SJSA1 (cell line): ENCODE results near the gene TSSK3. TPM values are rescaled to one million over a fixed set of nuclear protein-coding genes. Genes with fewer than 3 reads are reported as not detected.

Experiments
- DNase-seq, 2 experiments: peaks; one replicate each; pipeline ENCODE4 v3.0.0-alpha.2; 2015 to 2020; ENCODE audit warnings: low spot score in 2 of 2, low read depth in 1 of 2
- H3K27ac ChIP-seq: fragments of 250-450 bp; sonication (Bioruptor Pico); 2 replicates; pipeline ENCODE4 v1.5.1; 2020; ENCODE audit warnings: mild to moderate bottlenecking, moderate library complexity
- H3K27me3 ChIP-seq: fragments of 250-450 bp; sonication (Bioruptor Pico); replicated peaks from 2 replicates; pipeline ENCODE4 v1.5.1; 2020; ENCODE audit warnings: mild to moderate bottlenecking, moderate library complexity
- H3K36me3 ChIP-seq: fragments of 250-450 bp; sonication (Bioruptor Pico); 2 replicates; pipeline ENCODE4 v1.5.1; 2020; ENCODE audit warnings: mild to moderate bottlenecking
- H3K4me1 ChIP-seq: fragments of 250-450 bp; sonication (Bioruptor Pico); replicated peaks from 2 replicates; pipeline ENCODE4 v1.6.1; 2021; ENCODE audit warnings: mild to moderate bottlenecking
- H3K4me3 ChIP-seq: fragments of 250-450 bp; sonication (Bioruptor Pico); 2 replicates; pipeline ENCODE4 v1.5.1; 2020; ENCODE audit warnings: mild to moderate bottlenecking
- H3K9me3 ChIP-seq: fragments of 250-450 bp; sonication (Bioruptor Pico); replicated peaks from 2 replicates; pipeline ENCODE4 v1.5.1; 2020; ENCODE audit warnings: mild to moderate bottlenecking
- total RNA-seq: library from RNA; depleted of rRNA; stranded (reverse); fragments of >200 nt; shearing (Covaris generic); gene quantifications from 2 replicates; pipeline ENCODE4 v1.2.3, GENCODE V29; 2014

TSSK3 gene
- total RNA-seq, 1 experiment from 2014 or later: not detected

DNA sequence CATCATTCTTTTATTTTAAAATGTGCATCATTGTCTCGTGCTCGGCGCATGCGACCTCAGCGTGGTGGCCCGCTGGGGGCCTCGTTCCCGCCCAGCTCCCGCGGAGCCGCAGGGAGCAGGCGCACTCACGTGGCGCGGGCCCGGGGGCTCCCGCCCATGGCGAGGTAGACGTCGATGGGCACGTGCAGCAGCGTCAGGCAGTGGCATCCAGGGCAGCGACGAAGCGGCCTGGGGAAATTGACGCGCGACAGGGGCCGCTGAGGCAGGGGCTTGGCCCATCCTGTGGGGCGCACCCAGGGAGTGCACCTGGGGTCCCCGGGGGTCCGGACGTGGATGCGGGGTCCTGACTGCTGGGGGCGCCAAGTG is 1.0 kb upstream of the TSSK3 start:
- Histone ChIP-seq H3K27ac (no peak overlapping the region), H3K27me3 (no peaks in the 10 kb centered on the region), H3K4me3 (no peak overlapping the region), H3K4me1 (peaks cover 7% of the 10 kb centered on the region), H3K9me3 (no peaks in the 10 kb centered on the region), H3K36me3 (peaks cover 22% of the 10 kb centered on the region)
- no peak for DNase-seq

- H3K36me3 ChIP-seq: peaks cover 25% of the 10 kb centered on the region
- no peak for DNase-seq
- no peak overlapping the region for H3K27ac ChIP-seq
- peaks cover 7% of the 10 kb centered on the region for H3K4me1 ChIP-seq
- H3K4me3 ChIP-seq: peak overlapping the region; percentile 28
- H3K27me3 ChIP-seq: no peaks in the 10 kb centered on the region
- no peaks in the 10 kb centered on the region for H3K9me3 ChIP-seq
Observed at GRCh38 chr1:32361674-32362473, 465 bp upstream of the TSSK3 start.

GRCh38 chr1:32363713-32364112 is 1.4 kb downstream of the TSSK3 start:
- H3K9me3 ChIP-seq: no peaks in the 10 kb centered on the region
- H3K27me3 ChIP-seq: no peaks in the 10 kb centered on the region
- H3K36me3 ChIP-seq: peaks cover 43% of the 10 kb centered on the region
- H3K4me1 ChIP-seq: peaks cover 7% of the 10 kb centered on the region
- H3K27ac ChIP-seq: no peak overlapping the region
- no peak overlapping the region for H3K4me3 ChIP-seq
- no peak for DNase-seq

GRCh38 chr1:32364836-32365235 is 2.5 kb downstream of the TSSK3 start:
- H3K4me3 ChIP-seq: no peak overlapping the region
- no peaks in the 10 kb centered on the region for H3K27me3 ChIP-seq
- H3K4me1 ChIP-seq: peaks cover 7% of the 10 kb centered on the region
- no peak overlapping the region for H3K27ac ChIP-seq
- H3K36me3 ChIP-seq: peaks cover 53% of the 10 kb centered on the region
- DNase-seq: no peak
- no peaks in the 10 kb centered on the region for H3K9me3 ChIP-seq

GRCh38 chr1:32365445-32365844 is 3.1 kb downstream of the TSSK3 start:
- H3K36me3 ChIP-seq: peaks cover 59% of the 10 kb centered on the region
- H3K27me3 ChIP-seq: no peaks in the 10 kb centered on the region
- no peak for DNase-seq
- H3K4me3 ChIP-seq: no peak overlapping the region
- H3K9me3 ChIP-seq: no peaks in the 10 kb centered on the region
- H3K4me1 ChIP-seq: peaks cover 7% of the 10 kb centered on the region
- no peak overlapping the region for H3K27ac ChIP-seq

DNA sequence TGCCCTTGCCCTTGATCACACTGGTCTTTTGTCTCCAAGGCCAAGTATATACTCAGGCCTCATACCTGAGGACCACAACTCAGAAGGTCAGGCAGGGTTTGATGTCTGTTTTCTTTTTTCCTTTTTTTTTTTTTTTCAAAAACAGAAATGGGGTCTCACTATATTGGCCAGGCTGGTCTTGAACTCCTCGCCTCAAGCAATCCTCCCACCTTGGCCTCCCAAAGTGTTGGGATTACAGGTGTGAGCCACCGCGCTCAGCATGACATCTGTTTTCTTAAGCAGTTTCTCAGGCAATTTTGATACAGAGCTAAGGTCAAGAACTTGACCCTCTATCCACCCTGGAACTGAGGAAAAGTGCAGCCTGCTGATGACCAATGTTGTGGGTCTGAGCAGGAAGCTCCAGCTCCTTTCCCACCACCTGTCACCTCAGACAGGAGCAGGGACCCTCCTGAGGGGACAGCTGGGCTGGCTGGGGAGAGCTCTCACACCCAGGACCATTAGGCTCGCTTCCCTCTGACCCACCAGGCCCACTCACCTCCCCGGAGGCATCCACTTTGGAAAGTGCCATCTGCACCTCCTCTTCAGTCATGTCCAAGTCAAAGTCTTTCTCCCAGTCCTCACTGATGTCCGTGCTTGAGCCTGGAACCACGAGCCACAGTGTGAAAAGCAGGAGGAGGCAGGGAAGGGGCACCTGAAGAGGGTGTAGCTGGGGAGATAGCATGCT is 5.7 kb downstream of the TSSK3 start:
- Histone ChIP-seq H3K36me3 (peaks cover 67% of the 10 kb centered on the region), H3K27me3 (no peaks in the 10 kb centered on the region), H3K4me1 (no peaks in the 10 kb centered on the region), H3K27ac (no peak overlapping the region), H3K9me3 (no peaks in the 10 kb centered on the region), H3K4me3 (no peak overlapping the region)
- DNase-seq: no peak

DNA sequence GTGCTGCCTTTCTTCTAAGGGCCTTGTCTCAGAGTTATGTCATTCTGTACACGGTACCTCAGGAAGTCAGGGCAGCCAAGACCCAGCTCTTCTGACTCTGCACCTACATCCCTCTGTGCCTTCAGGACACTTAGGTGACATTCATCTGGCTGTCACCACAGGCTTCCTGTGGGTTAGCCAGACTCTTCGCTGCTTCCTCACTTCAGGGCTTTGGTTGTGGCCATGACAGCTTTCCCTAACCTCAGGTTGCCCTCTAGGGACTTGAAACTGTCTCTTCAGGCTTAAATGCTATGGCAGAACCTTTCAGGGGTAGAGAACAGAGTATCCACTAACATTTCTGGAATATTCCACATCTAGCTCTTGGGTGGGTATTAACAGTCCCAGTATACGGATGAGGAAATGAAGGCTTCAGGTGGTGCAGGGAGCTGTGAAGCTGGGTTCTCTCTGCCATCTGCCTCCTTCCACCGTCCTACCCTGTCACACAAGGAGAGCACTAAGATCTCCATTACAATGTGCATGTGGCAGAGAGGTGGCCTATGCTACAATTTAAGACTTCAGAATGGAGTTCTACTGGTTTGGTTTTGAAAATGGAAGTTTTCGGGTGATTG is 9.9 kb downstream of the TSSK3 start:
- no peaks in the 10 kb centered on the region for H3K27me3 ChIP-seq
- H3K9me3 ChIP-seq: no peaks in the 10 kb centered on the region
- H3K27ac ChIP-seq: no peak overlapping the region
- H3K36me3 ChIP-seq: peaks cover 85% of the 10 kb centered on the region
- no peaks in the 10 kb centered on the region for H3K4me1 ChIP-seq
- DNase-seq: no peak
- no peak overlapping the region for H3K4me3 ChIP-seq

DNA sequence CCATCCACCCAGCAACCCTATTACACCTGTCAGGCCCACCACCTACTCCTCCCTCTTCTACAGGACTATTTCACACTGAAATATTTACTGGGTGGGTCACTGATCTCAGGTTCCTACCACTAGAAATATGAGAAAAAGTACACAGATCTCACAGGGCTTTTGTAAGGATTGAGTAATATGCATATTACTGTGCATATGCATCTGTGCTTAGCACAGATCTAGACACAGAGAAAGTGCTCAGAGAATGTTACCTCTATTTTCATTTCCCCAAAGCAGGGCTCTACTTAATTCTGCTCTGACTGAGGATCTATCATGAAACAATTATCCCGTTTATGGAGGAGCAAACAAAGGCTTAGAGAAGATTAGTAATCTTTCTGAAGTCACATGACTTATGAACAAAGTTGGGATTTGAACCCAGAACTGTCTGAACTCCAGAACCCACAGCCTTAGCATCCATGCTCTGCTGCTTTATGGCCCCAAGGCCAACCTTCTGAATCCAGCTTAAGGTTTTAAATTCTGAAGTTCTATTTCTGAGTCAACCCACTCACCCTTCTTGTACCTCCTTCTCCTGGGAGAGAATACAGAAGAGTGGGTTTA is 11.8 kb downstream of the TSSK3 start:
- Histone ChIP-seq H3K9me3 (no peaks in the 10 kb centered on the region), H3K4me3 (no peak overlapping the region), H3K27ac (no peak overlapping the region), H3K4me1 (no peaks in the 10 kb centered on the region), H3K36me3 (peaks cover 84% of the 10 kb centered on the region), H3K27me3 (no peaks in the 10 kb centered on the region)
- DNase-seq: no peak

- Histone ChIP-seq H3K36me3 (peaks cover 92% of the 10 kb centered on the region), H3K4me3 (no peak overlapping the region), H3K27ac (no peak overlapping the region), H3K4me1 (no peaks in the 10 kb centered on the region), H3K9me3 (no peaks in the 10 kb centered on the region), H3K27me3 (no peaks in the 10 kb centered on the region)
- no peak for DNase-seq
Observed at GRCh38 chr1:32376199-32376598, 13.9 kb downstream of the TSSK3 start.

DNA sequence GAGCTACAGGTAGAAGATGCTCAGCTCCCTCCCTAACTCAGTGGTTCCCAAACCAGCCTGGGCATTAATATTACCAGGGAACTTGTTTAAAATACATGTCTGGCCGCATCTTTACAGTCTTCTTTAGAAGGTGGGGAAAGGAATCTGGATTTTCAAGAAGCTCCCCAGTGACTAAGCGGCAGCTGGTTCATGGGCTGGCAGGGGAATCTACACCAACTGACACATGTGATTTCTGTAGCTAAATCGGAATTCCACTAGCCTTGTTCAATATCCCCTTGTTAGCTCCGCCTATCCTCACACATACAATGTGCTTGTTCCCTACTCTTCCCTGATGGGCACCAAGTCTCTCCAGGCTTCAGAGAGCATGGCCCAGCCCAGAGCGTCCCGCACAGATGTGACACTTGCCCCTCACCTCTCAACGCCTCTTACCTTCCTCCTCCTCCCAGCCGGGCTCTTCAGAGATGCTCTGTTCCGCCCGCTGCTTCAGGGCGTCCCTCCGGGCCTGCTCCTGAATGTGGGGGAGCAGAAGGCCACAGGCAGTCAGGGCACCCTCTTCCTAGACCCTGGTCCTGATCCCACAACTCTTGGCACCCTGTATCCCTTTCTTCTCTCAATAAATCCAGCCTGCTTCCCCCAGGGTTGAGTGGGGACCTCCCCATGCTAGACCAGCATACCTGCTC is 15.3 kb downstream of the TSSK3 start:
- Histone ChIP-seq H3K9me3 (no peaks in the 10 kb centered on the region), H3K27ac (no peak overlapping the region), H3K4me1 (no peaks in the 10 kb centered on the region), H3K27me3 (no peaks in the 10 kb centered on the region), H3K36me3 (peaks cover 86% of the 10 kb centered on the region), H3K4me3 (no peak overlapping the region)
- DNase-seq: no peak

DNA sequence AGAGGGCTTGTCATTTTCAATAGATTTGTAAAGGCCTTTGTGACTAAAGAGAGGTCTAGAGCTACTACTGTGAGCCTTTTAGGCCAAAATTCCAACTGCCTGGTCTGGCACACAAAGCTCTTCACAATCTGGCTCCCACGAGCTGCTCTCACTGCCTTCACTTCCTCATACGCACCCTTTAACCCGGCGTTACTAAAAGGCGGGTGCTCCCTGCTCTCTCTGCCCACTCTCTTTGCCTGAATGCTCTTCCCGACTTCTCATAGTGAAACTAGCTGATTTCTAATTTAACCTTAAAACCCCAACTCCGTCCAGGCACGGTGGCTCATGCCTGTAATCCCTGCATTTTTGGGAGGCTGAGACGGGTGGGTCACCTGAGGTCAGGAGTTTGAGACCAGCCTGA is 17.7 kb downstream of the TSSK3 start:
- H3K27ac ChIP-seq: no peak overlapping the region
- no peaks in the 10 kb centered on the region for H3K4me1 ChIP-seq
- no peaks in the 10 kb centered on the region for H3K27me3 ChIP-seq
- H3K9me3 ChIP-seq: no peaks in the 10 kb centered on the region
- DNase-seq: no peak
- H3K36me3 ChIP-seq: peaks cover 88% of the 10 kb centered on the region
- H3K4me3 ChIP-seq: no peak overlapping the region

DNA sequence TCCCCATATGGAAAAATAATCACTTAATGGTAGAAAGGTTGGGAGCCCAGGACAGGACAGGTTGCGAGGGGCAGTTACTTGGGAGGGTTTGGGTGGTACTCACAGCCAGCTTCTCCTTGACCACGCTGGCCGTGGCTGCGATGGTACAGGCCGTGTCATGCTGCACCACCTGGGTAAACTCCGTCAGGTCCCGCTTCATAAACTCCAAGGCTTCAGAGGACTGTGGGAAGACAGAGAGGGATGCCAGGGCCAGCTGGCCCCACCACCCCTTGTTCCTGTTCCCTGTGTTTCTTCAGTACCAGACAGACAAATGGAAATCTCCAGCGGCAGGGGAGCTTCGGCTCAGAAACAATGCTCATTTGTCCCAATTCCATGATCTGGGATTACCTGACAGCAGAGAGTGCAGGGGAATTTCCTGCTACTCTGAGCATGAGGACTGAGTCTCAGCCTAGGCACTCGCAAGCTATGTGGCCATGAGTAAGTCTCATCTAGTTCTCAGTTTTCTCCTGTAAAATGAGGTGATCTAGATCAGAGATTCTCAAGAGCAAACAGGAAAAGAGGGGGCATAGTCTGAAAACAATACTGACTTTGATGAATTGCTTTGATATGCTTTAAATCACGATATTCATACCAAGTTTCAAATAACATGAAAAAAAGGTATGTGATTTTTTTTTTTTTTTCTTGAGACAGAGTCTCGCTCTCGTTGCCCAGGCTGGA is 24.5 kb downstream of the TSSK3 start:
- Histone ChIP-seq H3K27me3 (no peaks in the 10 kb centered on the region), H3K27ac (no peak overlapping the region), H3K4me3 (no peak overlapping the region), H3K4me1 (no peaks in the 10 kb centered on the region), H3K9me3 (no peaks in the 10 kb centered on the region), H3K36me3 (peaks cover 79% of the 10 kb centered on the region)
- DNase-seq: no peak

GRCh38 chr1:32388641-32389040 is 26.3 kb downstream of the TSSK3 start:
- Histone ChIP-seq H3K27me3 (no peaks in the 10 kb centered on the region), H3K36me3 (peaks cover 83% of the 10 kb centered on the region)

More at GRCh38 chr1:32388641-32389040, 26.3 kb downstream of the TSSK3 start:
- Histone ChIP-seq H3K4me1 (peaks cover 7% of the 10 kb centered on the region), H3K27ac (no peak overlapping the region), H3K9me3 (no peaks in the 10 kb centered on the region), H3K4me3 (no peak overlapping the region)
- no peak for DNase-seq
